HL-60 (cell line): ENCODE data around the gene STXBP4.
A peak's percentile ranks its signal among the peaks of the same experiment; 100 is the strongest.

Experiments used
- CTCF ChIP-seq: IDR thresholded peaks from one replicate; pipeline ENCODE4 v1.5.1; 2011; ENCODE audit warnings: low read length, control low read depth, inconsistent platforms; ENCODE audit not compliant: insufficient read depth
- SPI1 ChIP-seq: IDR thresholded peaks from 2 replicates; pipeline ENCODE4 v1.6.1; 2012; ENCODE audit warnings: low read depth, mild to moderate bottlenecking, borderline replicate concordance

- TF ChIP-seq CTCF: peak; percentile 36
- TF ChIP-seq SPI1: no peak
These were observed 37.0 kb downstream of the STXBP4 start for GRCh38 chr17:55005520-55005919.
